GM18507 (cell line): ENCODE data around the gene ZFP82.

Experiments
- DNase-seq: peaks from one replicate; pipeline ENCODE4 v3.0.0; 2011; ENCODE audit warnings: low read depth; ENCODE audit not compliant: insufficient read length; ENCODE audit errors: extremely low spot score
- FAIRE-seq: peaks from 2 replicates; lab custom pipeline; 2011; peaks lifted over from hg19 to GRCh38; lab: Jason Lieb, UNC

The ZFP82 gene

DNA sequence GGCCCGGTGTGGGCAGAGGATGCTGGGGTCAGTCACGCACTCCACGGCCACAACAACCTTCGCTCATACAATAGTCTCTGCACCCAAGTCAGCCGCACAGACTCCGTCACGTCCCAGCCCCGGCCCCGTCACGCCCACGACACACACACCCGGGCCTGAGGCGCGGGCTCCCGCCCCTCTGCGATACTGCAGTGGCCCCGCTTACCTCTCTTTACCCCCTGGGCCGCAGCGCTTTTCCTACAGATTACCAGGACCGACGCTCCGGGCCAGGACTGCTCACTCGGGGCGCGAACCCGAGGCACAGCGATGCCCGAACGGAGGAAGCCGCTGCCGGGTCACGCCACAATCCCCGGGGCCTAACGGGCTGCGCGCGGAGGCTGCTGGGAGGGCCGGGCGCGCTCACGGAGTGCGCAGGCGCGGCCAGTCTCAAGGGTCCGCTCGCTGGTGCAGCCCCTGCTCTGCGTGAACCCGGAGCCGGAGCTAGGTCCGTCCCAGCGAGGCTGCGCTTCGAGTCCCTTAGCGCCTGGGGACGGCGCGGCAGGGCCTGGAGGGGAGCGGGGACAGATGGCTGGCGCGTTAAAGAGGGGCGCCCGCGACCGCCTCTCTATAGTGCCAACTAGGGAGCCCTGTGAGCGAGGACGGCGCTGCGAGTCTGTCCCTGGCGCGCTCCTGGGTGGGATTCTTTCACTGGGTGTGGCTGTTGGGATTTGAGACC, at the start of gene ZFP82:
Gene ZFP82 (minus strand): TSS at position 358 of the 715 bp plus-strand sequence. CDS start 8,855 bp downstream, outside the sequence.
- peak; percentile 80 for DNase-seq
- FAIRE-seq: peak; percentile 63

DNA sequence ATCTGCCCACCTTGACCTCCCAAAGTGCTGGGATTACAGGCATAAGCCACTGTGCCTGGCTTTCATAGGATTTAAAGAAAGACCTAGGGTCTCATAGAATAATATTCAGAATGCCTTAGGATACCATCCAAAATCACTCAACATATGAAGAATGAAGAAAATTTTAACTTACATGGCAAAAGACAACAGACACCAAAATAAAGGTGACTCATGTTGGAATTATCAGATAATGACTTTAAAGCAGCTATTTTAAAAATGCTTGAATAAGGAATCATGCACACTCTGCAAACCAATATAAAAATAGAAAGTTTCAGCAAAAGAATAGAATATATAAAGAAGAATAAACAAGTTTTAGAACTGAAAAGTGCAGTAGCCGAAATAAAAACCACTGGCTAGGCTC, 41.6 kb upstream of the ZFP82 start:
- DNase-seq (no peak), FAIRE-seq (no peak)

- FAIRE-seq (no peak), DNase-seq (no peak)
Observed at GRCh38 chr19:36456831-36457230, 38.4 kb upstream of the ZFP82 start.

DNA sequence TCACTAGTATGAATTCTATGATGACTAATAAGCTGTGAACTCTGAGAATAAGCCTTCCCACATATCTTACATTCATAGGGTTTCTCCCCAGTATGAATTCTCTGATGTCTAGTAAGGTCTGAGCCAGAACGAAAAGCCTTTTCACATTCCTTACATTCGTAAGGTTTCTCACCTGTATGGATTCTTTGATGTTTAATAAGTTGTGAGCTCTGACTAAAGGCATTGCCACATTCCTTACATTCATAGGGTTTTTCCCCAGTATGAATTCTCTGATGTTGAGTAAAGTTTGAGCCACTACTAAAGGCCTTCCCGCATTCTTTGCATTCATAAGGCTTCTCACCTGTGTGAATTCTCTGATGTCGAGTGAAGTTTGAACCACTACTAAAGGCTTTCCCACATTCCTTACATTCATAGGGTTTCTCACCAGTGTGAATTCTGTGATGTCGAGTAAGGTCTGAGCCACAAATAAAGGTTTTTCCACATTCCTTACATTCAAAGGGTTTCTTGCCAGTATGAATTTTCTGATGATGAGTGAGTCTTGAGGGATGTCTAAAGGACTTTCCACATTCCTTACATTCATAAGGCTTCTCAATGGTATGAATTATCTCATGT, 30.7 kb upstream of the ZFP82 start:
- no peak for DNase-seq
- no peak for FAIRE-seq

DNA sequence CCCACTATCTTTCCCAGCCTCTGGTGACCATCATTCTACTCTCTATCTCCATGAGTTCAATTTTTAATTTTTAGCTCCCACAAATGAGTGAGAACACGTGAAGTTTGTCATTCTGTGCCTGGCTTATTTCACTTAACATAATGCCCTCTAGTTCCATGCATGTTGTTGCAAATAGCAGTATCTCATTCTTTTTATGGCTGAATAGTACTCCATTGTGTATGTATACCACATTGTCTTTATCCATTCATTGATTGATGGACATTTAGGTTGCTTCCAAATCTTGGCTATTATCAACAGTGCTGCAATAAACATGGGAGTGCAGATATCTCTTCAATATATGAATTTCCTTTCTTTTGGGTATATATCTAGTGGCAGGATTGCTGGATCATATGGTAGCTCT, 22.9 kb upstream of the ZFP82 start:
- FAIRE-seq: no peak
- DNase-seq: no peak

DNA sequence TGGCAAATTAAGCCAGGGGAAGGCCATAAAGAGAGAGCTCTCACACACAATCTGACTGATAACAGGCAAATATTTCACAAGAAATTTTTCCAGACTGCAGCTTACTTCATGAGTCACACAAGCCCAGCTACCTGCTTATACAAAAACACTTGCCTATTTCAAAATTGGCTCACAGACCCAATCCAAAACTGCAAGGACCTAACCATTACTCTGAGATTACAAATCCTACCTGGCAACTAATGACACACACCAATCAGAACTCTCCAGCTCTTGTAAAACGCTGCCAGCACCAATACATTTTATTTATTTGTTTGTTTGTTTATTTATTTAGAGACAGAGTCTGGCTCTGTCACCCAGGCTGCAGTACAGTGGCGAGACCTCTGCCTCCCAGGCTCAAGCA, 18.1 kb upstream of the ZFP82 start:
- no peak for DNase-seq
- no peak for FAIRE-seq

GRCh38 chr19:36423925-36424324, 5.5 kb upstream of the ZFP82 start:
- DNase-seq (no peak), FAIRE-seq (no peak)

- FAIRE-seq (no peak), DNase-seq (no peak)
Observed at GRCh38 chr19:36421749-36422481, 3.5 kb upstream of the ZFP82 start.

GRCh38 chr19:36420961-36421748, 2.7 kb upstream of the ZFP82 start:
- no peak for DNase-seq
- no peak for FAIRE-seq

- no peak for DNase-seq
- no peak for FAIRE-seq
Observed at GRCh38 chr19:36417752-36418286, 625 bp downstream of the ZFP82 start.

DNA sequence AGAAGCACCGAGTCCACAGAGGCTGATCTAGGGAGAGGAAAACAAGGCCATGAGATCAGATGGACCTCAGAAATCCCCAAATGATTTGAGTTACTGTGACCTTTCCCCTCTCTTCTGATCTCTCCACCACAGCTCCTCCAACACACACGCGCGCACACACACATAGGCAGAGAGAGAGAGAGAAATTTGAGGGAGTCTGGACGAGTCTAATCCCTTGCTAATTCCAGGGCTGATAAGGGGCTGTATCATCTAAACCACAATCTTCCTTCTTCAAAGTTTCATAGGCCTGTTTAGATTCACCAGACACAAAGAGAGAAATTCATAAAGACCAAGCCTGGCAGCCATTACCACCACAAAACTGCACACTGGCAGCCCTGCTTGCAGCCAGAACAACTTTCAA, 8.6 kb downstream of the ZFP82 start:
- FAIRE-seq (no peak), DNase-seq (no peak)

GRCh38 chr19:36408101-36408500, 10.3 kb downstream of the ZFP82 start:
- DNase-seq (no peak), FAIRE-seq (no peak)

DNA sequence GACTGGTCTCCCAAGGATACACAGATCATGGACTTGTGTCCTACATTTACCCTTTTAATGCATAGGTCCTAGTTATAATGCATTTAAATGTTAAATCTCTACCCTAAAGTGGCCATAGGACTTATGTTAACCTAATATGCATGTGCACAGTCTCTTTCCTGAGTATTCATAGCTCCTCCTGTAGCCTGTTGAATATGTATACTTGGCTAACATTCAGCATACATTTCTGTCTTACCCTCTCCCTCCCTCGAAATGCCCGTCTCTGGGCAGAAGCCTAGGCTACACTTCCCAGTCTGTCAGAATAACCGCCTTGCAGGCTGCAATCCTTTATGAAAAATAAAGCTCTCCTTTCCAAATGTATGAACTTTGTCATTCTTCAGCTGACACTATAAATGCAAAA, 13.9 kb downstream of the ZFP82 start:
- no peak for DNase-seq
- no peak for FAIRE-seq

DNA sequence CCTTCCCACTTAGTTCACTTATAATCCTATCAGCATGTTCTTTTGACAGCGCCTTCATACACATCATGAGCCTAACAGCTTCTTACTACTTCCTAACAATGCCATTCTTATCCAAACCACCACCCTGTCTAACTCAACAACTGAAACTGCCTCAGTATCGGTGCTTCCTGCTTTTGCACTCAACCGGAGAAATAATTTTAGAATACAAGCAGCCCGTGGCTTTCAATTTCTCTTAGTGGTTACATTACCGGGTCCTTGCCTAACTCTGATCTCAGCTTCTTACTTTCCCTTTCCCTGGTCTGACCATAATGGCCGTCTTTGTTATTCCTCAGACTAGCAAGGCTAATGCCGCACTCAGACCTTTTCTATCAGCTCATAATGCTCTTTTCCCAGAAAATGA, 17.0 kb downstream of the ZFP82 start:
- DNase-seq (no peak), FAIRE-seq (no peak)

DNA sequence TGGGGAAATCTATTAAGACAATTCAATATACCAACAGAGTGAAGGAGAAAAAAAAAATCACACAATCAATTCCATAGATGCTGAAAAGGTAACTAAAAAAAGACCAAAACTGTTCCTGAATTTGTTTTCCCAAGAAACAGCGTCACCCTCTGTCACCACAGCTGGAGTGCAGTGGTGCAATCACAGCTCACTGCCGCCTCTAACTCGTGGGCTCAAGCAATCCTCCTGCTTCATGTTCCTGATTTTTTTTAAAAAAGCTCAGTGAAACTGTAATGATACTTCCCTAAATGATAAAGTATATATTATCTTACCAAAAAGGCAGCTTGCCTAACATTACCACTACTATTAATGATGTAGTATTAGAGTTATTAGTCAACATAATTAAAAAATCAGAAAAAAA, 19.9 kb downstream of the ZFP82 start:
- FAIRE-seq: no peak
- no peak for DNase-seq

- no peak for DNase-seq
- FAIRE-seq: no peak
Observed at GRCh38 chr19:36392916-36393673, 25.3 kb downstream of the ZFP82 start.

DNA sequence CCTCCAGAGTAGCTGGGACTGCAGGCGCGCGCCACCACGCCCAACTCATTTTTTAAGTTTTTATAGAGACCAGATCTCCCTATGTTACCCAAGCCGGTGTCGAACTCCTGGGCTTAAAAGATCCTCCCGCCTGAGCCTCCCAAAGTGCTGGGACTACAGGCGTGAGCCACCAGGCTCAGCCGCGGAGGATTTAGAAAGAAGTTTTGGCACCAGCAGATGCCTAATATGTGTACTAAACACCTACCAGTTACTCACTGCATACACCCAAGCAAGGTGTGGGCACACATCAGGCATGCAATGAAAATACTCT, 39.0 kb downstream of the ZFP82 start:
- DNase-seq (no peak), FAIRE-seq (no peak)

- DNase-seq (peak; percentile 96), FAIRE-seq (peak; percentile 96)
Observed at GRCh38 chr19:36378625-36379509, 39.6 kb downstream of the ZFP82 start, which contains the start of gene ZFP14. Gene ZFP14 (minus strand): TSS chr19:36379201. CDS start chr19:36367892, 11,309 bp downstream.
